Measurements from ENCODE around the gene ZNF860.
"Not testable (repeated sequence)": the region's sequence is repeated elsewhere in the genome, so short reads cannot be mapped to it uniquely, and the experiment has no call there.

Gene ZNF860

DNA sequence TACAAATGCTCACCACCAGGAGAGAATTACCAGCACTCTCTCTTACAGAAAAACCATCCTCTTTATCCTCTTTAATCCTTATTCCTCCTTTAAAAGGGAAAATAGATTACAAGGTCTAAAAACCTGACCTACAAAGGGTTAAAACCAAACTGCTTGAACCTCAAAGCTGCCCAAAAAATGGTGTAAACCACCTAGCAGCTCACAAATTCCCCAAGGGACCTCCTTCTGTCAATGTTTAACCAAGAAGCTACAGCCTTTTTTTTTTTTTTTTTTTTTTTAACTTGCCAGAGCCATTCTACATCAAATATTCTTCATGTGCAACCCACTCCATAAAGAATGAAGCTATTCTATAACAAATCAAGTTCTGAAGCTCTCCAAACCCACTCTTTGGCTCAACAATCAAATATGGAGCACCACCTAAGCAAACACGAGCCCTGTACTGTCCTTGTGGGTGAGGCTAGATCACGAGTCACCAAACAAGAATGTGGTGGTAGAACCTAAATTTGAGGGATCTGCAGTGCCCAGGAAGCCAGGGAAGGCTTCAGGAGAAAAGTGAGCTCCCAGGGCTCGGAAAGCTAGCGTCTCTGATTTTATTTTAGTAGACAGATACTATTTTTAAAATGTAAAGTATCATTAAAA, 20.6 kb upstream of the ZNF860 start:
- DNase-seq (ENCODE audit: low read depth) = peak; percentile 64

DNA sequence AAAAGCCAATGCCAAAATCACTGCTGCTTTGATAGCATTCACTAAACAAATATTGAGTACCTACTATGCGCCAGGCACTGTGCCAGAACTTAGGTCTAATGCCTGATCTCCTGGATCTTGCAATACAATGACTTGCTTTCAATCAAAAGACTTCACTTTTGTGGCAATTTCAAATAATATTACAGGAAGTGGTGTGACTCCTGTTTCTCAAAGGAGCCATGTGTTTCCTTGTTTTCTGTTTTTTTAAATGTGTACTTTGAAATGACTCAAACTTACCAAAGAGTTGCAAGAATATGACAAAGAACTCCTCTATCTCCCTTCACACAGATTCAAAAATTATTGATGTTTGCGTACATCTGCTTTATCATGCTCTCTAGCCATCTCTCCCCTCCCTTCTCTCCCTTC, 18.7 kb upstream of the ZNF860 start:
- peak; percentile 28 for DNase-seq (ENCODE audit: low read depth)

DNA sequence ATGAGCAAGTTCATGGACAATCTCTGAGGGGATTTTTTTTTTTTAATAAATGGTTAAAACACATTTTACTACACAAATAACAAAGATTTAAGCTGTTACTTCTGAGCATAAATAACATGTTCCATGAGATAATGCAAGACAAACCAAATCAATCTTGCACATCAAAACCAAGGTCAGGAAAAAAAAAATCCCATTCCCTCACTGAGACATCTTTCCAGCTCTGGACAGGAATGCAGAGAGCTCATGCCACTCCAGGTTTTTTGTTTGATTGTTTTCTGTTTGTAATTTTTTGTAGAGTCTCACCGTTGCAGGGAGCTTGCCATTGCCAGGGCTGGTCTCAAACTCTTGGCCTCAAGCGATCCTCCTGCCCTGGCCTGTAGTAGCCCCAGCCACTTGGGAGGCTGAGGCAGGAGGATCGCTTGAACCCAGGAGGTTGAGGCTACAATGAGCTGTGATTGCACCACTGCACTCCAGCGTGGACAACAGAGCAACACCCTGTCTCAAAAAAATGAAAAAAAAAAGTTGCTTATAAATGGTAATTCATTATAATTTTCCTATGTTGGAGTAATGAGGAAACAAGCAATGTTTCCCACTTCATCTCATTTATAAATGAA, 14.5 kb upstream of the ZNF860 start:
- no peak for DNase-seq (ENCODE audit: low read depth)

DNA sequence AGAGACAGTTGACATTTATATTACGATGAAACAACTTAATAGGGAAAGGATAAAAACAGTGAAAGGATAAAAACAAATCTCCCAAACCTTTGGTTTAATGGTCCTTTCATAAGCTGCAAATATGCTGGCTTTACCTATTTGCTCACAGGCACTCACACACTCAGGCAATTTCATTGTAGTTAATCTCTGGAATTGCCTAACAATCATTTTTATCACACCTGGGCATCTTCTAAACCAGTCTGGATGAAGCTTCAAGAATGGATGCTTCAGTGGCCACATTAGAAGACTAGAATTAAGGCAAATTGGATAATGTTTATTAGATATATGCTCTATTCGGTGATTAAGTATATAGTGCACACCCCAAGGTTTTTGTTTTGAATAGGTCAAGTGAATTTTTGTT, 14.0 kb upstream of the ZNF860 start:
- no peak for DNase-seq (ENCODE audit: low read depth)

DNA sequence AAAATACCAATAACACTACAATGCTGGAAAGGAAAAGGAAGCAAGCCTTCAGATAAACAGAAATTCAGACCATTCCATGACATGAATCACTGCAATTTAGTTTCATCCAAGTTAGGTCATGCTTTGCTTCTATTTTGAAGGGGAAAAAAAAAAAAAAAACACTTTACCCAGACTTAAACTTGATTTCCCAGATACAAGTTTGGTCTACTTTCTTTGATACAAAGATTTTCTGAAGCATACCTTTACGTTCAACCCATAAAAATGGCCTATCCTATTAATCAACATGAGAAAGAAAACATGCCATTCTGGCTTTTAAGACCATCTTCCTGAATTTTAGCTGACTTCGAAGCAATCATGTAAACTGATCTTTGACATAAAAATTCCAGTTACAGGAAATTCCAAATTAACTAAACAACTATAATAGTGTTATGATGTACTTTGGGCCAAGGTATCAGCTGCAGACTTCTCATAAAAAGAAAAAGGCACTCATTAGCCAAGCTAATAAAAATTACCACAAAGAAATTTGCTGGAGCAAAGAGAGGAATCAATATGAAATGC, 13.1 kb upstream of the ZNF860 start:
- peak; percentile 67 for DNase-seq (ENCODE audit: low read depth)

DNA sequence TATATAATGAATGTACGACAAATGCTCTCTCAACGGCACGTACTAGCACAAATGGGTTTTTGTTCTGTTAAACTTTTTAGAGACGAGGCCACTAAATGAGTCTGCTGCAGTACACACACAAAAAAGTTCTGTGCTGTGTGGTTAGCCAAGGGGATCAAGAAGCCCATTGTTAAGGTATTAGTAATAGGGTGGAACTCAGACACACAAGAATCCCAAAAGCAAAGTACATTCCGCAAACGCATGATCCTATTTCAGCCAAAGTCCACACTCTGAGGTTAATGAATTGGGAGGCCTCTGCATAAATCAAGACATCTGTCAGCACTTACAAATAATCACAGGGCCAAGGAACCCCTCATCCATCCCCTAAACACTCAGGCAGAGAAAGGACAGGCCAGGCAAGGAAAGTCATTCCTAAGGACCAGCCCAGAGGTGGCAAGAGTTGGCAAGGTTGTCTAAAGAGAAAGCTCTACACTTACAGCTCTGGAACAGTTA, 12.6 kb upstream of the ZNF860 start:
- peak; percentile 88 for DNase-seq (ENCODE audit: low read depth)

DNA sequence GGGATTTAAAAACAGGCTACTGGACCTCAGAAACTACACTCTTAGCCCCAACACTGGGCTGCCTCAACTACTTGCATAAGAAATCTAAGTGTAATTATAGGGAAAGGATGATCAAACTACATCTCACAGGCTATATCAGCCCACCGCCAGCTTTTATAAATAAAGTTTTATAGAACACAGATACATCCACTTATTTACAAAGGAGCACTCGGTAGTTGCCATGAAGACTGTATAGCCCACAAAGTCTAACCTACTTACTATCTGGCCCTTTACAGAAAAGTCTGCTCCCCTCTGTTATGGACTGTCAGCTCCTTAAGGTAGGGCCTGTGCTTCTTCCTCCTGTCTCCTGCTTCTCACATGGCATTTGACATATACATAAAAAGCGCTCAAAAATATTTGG, 9.9 kb upstream of the ZNF860 start:
- no peak for DNase-seq (ENCODE audit: low read depth)

DNA sequence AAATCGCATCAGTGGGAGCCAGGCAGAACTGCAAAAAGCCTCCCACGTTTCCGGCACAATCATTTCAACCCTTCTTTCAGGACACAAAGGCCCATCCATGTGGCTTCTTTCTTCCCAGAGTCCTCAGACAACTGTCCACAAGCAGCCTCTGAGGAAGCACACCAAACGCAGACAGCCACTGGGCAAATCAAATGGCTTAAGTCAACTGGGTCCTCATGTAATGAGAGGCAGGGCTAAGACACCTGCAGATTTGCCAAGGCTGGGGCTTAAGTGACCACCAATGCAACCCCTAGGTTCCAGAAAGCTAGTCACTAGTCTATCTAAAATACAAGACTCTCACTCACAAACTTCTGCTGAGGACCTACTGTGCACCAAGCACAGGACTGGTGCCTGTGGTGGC, 8.5 kb upstream of the ZNF860 start:
- no peak for DNase-seq (ENCODE audit: low read depth)

DNA sequence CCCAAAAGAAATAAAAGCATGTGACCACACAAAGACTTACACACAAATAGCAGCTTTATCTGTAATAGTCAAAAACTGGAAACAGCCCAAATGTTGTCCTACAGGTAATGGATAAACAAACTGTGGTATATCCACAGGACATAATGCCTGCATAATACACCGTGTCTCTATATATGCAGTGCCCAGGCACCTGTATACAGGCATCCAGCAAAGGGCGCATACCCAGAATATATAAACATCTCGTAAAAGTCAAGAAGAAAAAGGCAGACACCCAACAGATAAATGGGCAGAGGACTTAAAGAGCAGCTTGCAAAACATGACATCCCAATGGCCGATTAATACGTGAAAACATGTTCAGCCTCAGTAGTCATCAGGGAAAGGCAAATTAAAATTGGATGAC, 7.7 kb upstream of the ZNF860 start:
- DNase-seq (ENCODE audit: low read depth) = no peak

DNA sequence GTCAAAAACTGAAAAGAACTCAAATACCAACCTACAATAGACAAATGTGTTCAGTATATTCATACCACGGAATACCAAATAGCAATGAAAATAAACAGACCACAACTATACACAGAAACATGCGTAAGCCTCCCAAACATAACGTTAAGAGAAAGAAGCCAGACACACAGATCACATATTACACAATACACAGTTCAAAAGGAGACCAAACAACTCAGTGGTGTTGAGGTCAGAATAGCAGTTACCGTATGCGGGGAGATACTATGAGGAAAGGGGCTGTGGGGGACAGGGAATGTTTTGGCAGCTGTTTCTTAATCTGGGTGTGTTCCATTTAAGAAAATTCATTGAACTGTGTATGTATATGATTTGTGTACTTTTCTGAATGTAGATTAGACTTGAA, 7.1 kb upstream of the ZNF860 start:
- no peak for DNase-seq (ENCODE audit: low read depth)

DNA sequence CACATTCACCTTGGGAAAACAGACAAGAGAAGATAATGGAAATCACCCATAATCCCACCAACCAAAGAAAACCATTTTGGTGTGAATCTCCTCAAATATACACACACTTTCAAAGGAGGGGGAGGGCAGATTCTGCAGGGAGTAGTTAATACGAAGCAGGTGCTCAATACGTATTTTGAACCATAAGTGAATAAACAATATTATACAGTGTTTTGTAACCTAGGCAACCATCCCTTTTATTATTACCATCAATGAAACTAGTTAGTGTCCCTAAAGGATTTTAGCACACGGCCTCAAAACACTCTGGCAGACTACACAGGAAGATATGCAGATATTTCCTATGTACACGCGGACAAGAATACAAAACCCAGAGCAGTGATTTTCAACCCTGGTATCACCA, 6.6 kb upstream of the ZNF860 start:
- DNase-seq (ENCODE audit: low read depth) = no peak

DNA sequence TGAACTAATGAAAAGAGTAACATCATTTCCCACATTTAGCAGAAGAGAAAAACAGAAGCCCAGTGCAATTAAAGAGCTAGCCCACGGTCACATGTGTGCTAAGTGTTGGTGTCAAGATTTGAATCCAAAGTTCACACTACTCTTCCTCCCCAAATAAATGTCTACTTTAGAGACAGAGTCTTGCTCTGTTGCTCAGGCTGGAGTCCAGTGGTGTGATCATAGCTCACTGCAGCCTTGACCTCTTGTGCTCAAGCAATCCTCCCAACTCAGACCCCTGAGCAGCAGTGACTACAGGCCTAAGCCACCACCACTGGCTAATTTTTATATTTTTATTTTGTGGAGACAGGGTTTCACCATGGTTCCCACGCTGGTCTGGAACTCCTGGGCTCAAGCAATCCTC, 5.2 kb upstream of the ZNF860 start:
- no peak for DNase-seq (ENCODE audit: low read depth)

DNA sequence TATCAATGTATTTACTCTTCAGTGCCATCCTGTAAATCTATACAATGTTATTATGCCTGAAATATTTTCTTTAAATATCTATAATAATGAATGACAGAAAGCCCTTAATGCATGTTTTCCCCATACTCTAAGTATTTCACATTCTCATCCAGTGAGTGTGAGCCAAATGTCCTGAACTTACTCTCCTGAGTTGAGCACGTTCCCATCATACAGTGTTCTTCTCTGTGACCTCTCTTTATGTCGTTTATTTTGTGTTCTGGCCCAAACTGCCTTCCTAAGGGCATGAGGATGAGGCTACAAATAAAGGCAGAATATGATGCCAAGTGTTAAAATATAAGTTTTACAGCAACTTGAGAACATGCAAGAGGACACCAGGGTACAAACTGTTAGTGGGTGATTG, 3.8 kb upstream of the ZNF860 start:
- DNase-seq (ENCODE audit: low read depth) = no peak

DNA sequence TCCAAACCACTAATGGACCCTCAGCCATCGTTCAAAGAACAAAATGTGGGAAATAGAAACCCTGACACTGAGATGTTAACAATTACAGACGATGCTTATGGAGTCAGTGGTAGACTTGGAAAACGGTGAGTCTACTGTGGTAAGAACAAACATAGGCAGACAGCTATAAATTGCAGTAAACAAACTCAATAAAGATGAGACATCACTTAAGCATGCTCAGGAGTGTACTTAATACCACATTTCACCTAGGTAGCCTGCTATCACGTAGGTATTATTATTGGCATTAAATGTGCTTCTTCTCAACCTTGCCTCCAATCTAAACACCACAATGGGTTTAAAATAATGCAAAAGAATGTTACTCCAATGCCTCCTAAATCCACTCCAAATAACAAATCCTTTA, 3.0 kb upstream of the ZNF860 start:
- no peak for DNase-seq (ENCODE audit: low read depth)

DNA sequence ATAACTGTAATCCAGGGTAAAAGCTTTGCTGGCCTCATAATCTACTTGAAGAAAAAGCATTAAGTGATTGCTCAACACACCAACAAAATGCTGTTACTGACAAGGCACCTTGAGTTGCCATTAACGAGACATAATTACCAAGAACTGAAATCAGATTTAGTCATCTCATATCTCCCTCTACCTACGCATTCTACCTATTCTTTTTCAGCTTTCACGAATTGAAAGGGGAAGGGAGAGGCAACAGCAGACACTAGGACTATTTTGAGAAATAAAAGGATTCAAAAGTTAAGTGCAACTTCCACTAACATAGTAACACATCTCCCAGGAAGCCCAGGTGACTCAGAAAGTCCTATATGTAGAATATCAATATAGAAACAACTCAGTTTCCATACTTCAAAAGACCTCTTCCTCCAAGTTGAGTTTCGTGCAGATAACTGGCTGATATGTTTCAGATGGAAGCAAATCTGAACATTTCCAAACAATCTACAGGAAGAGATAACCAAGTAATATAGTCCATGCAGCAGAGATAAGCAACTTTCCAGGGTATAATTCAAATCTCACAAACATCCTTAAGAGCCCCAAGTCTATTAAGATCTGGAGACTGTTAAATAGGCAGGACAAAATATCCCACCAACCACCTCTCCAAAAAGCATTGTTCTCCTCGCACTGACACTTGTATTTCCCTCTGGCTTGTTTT, 2.4 kb upstream of the ZNF860 start:
- DNase-seq (ENCODE audit: low read depth) = no peak

DNA sequence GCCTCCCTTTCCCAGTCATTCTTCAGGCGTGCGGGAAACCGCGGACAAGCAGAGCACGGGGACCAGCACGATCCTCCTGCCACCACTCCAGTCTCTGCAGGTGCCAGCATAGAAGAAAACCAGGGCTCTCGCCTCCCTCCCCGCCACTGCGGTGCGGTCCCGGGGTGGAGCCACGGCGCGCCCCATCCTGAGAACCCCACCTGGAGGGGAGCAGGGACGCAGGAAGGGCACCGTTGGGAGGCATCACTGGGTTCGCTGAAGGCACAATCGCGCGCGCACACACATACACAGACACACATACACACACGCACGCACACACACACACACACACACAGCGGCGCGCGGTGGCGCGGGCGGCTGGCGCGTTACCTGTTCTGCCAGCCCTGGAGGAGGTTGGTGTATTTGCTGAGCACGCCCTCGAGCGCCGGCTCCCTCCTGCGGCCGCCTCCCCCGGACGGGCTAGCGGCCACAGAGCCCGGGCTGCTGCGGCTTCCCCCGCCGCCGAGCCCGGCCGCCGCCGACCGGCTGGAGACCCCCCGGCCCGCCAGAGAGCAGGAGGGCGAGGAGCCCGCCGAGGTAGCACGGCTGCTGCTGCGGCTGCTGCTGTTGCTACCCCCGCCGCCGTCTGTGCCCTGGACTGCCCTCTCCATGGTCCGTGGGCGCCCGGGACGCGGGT, 882 bp upstream of the ZNF860 start:
- DNase-seq (ENCODE audit: low read depth) = peak; percentile 55

DNA sequence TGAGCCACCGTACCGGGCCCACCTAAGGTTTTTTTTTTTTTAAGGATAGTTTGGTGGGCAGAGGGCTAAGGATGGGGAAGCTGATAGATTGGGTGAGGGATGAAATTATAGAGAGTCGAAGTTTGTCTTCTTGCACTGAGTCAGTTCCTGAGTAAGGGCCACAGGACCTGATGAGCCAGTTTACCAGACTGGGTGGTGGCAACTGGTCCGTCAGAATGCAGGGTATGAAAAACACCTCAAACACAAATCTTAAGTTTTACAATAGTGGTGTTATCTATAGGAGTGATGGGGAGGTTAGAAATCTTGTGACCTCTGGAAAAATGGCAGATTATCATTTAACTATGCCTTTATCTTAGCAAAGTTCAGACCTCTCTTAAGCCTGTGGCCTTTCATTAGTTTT, 2.8 kb downstream of the ZNF860 start:
- DNase-seq (ENCODE audit: low read depth) = no peak

DNA sequence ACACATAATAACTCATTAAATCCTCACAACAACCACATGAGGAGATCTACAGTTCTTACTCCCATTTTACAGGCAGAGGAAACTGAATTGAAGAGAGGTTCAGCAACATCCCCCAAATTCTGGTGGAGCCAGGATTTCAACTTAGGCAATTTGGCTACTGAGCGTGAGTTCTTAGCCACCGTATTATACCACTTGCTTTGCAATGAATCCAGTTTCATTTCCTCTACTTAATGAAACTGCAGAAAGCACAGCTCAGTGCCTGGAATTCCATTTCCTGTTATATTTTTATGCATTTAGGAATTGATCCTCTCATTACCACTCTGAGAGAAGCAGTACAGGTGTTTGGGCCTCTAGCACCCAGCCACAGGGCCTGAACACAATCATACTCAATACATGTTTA, 4.3 kb downstream of the ZNF860 start:
- no peak for DNase-seq (ENCODE audit: low read depth)

DNA sequence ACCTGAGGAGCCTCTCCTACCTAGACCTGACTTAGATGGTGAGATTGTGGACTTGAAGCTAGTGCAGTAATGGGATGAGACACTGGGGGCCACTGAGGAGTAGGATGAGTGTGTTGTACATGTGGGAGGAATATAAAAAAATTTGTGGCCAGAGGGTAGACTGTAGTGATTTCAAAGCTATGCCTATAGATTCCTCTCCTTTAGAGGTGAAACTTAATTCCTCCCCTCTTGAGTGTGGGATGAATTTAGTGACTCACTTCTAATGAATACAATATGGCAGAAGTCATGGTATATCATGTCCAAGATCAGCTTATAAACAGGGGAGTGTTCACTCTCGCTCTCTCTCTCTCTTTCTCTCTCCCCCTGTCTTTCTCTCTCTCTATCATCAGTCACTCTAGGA, 6.7 kb downstream of the ZNF860 start:
- DNase-seq (ENCODE audit: low read depth) = no peak

DNA sequence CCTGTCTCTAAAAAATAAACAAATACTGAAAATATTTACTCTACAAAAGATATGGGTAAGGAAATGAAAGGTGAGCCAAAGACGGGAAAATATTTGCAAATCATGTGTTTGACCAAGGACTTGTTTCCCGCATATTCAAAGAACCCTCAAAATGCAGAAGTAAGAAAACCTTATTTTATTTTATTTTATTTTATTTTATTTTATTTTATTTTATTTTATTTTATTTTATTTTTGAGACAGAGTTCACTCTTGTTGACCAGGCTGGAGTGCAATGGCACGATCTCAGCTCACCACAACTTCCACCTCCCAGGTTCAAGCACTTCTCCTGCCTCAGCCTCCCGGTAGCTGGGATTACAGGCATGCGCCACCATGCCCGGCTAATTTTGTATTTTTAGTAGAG, 11.4 kb downstream of the ZNF860 start:
- DNase-seq (ENCODE audit: low read depth) = not testable (repeated sequence)

DNA sequence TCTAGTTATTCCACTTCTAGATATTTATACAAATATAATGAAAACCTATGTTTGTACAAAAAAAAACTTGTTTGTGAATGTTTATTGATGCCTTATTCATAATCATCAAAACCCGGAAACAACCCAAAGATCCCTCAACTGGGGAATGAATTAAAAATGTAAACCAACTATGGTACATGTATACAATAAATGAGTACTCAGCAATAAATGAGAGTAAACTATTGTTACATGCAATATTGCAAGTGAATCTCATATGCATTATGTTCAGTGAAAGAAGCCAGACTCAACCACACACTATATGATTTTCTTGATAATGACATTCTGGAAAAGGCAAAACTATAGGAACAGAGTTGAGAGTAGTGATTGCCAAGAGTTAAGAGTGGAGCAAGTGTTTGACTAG, 12.3 kb downstream of the ZNF860 start:
- no peak for DNase-seq (ENCODE audit: low read depth)

DNA sequence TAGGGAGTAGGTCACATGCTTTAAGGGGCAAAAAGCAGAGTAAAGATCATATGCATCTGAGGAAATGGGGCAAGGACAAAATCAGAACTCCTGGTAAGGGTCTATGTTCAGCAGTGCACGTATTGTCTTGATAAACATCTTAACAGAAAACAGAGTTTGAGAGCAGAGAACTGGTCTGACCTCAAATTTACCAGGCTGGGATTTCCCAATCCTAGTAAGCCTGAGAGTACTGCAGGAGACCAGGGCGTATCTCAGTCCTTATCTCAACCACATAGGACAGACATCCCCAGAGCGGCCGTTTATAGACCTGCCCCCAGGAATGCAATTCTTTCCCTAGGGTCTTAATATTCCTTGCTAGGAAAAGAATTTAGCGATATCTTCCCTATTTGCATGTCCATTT, 13.5 kb downstream of the ZNF860 start:
- DNase-seq (ENCODE audit: low read depth) = not testable (repeated sequence)

DNA sequence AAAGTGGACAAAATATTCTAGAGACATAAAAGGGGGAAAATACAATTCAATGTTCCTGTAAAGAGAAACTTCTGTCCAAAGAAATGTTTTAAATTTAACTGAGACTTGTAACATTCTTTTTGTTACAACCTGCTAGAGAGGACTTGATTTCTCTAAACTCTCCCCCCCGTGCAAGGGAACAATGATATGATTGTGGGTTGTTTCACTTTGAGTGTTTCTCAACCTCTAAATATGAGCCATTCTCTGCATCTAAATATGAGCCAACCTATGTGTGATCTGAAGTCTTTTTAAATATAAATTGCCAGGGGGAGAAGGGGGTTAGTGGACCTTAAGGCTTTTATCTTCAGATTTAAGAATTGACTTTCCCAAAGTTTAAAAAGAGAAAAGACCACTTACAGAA, 14.6 kb downstream of the ZNF860 start:
- DNase-seq (ENCODE audit: low read depth) = no peak

Data from ELR (cell line).